Measurements from ENCODE around the gene GCLM. TPM values are rescaled to one million over a fixed set of nuclear protein-coding genes. Genes with fewer than 3 reads are reported as not detected.

Gene GCLM
- total RNA-seq, 1 experiment from 2014 or later, result 20.9 TPM

GRCh38 chr1:93848350-93848883 is 60.8 kb downstream of the GCLM start:
- Mint-ChIP-seq H3K36me3 (ENCODE audit: insufficient read depth, unreplicated experiment) (peaks cover 29% of the 10 kb centered on the region), H3K27ac (ENCODE audit: unreplicated experiment) (peak overlapping the region; percentile 95), H3K9me3 (ENCODE audit: low read depth, unreplicated experiment) (peaks cover 6% of the 10 kb centered on the region), H3K27me3 (ENCODE audit: unreplicated experiment) (no peaks in the 10 kb centered on the region), H3K4me3 (ENCODE audit: low read depth, unreplicated experiment) (peak overlapping the region; percentile 84), H3K4me1 (ENCODE audit: low read depth, unreplicated experiment) (peaks cover 20% of the 10 kb centered on the region)
- no TSS peak for BruUV-seq (replicated peaks)
- CTCF ChIA-PET, result no interaction called here
- TF ChIP-seq, protein P1, sequence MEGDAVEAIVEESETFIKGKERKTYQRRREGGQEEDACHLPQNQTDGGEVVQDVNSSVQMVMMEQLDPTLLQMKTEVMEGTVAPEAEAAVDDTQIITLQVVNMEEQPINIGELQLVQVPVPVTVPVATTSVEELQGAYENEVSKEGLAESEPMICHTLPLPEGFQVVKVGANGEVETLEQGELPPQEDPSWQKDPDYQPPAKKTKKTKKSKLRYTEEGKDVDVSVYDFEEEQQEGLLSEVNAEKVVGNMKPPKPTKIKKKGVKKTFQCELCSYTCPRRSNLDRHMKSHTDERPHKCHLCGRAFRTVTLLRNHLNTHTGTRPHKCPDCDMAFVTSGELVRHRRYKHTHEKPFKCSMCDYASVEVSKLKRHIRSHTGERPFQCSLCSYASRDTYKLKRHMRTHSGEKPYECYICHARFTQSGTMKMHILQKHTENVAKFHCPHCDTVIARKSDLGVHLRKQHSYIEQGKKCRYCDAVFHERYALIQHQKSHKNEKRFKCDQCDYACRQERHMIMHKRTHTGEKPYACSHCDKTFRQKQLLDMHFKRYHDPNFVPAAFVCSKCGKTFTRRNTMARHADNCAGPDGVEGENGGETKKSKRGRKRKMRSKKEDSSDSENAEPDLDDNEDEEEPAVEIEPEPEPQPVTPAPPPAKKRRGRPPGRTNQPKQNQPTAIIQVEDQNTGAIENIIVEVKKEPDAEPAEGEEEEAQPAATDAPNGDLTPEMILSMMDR (IDR thresholded peaks at IDR 0.05; ENCODE audit: unreplicated experiment), result no peak
- intact Hi-C loops (cut with micrococcal nuclease; ENCODE audit: unreplicated experiment), result loop anchor here (5.0 to 10.0 kb wide), 3 partner anchors 59 to 544 kb away; partner anchors contain the start of gene GCLM
- no peak for DNase-seq

GRCh38 chr1:93847811-93848288 is 61.4 kb downstream of the GCLM start:
- Mint-ChIP-seq H3K4me1 (ENCODE audit: low read depth, unreplicated experiment) (peaks cover 20% of the 10 kb centered on the region), H3K36me3 (ENCODE audit: insufficient read depth, unreplicated experiment) (peaks cover 29% of the 10 kb centered on the region), H3K4me3 (ENCODE audit: low read depth, unreplicated experiment) (peak overlapping the region; percentile 84), H3K9me3 (ENCODE audit: low read depth, unreplicated experiment) (peaks cover 6% of the 10 kb centered on the region), H3K27me3 (ENCODE audit: unreplicated experiment) (no peaks in the 10 kb centered on the region), H3K27ac (ENCODE audit: unreplicated experiment) (peak overlapping the region; percentile 95)
- TF ChIP-seq, protein P1 (IDR thresholded peaks at IDR 0.05; ENCODE audit: unreplicated experiment), result no peak
- CTCF ChIA-PET, result interaction anchor here (0.7 kb wide), 3 partner anchors 62 to 167 kb away, joined by 3 read pairs; partner anchors contain the start of gene GCLM
- intact Hi-C loops (cut with micrococcal nuclease; ENCODE audit: unreplicated experiment), result loop anchor here (5.0 to 10.0 kb wide), 3 partner anchors 59 to 543 kb away; partner anchors contain the start of gene GCLM
- DNase-seq, result peak; percentile 71
- no TSS peak for BruUV-seq (replicated peaks)

- Mint-ChIP-seq H3K4me3 (ENCODE audit: low read depth, unreplicated experiment) (peak overlapping the region; percentile 84), H3K9me3 (ENCODE audit: low read depth, unreplicated experiment) (peaks cover 6% of the 10 kb centered on the region), H3K27ac (ENCODE audit: unreplicated experiment) (peak overlapping the region; percentile 95), H3K4me1 (ENCODE audit: low read depth, unreplicated experiment) (peaks cover 20% of the 10 kb centered on the region), H3K27me3 (ENCODE audit: unreplicated experiment) (no peaks in the 10 kb centered on the region), H3K36me3 (ENCODE audit: insufficient read depth, unreplicated experiment) (peaks cover 29% of the 10 kb centered on the region)
- CTCF ChIA-PET, result interaction anchor here (0.7 to 1.0 kb wide), 4 partner anchors 62 to 488 kb away, joined by 3 read pairs; partner anchors contain the start of gene GCLM
- no TSS peak for BruUV-seq (replicated peaks)
- peak; percentile 87 for DNase-seq
- TF ChIP-seq, protein P1 (IDR thresholded peaks at IDR 0.05; ENCODE audit: unreplicated experiment), result no peak
- intact Hi-C loops (cut with micrococcal nuclease; ENCODE audit: unreplicated experiment), result loop anchor here (5.0 to 10.0 kb wide), 3 partner anchors 60 to 542 kb away; partner anchors contain the start of gene GCLM
Observed at GRCh38 chr1:93846992-93847810, 62.0 kb downstream of the GCLM start.

GRCh38 chr1:93846206-93846991 is 62.8 kb downstream of the GCLM start:
- Mint-ChIP-seq H3K27me3 (ENCODE audit: unreplicated experiment) (no peaks in the 10 kb centered on the region), H3K4me1 (ENCODE audit: low read depth, unreplicated experiment) (peaks cover 20% of the 10 kb centered on the region), H3K36me3 (ENCODE audit: insufficient read depth, unreplicated experiment) (peaks cover 29% of the 10 kb centered on the region), H3K27ac (ENCODE audit: unreplicated experiment) (peak overlapping the region; percentile 70), H3K4me3 (ENCODE audit: low read depth, unreplicated experiment) (peak overlapping the region; percentile 84), H3K9me3 (ENCODE audit: low read depth, unreplicated experiment) (peaks cover 6% of the 10 kb centered on the region)
- no TSS peak for BruUV-seq (replicated peaks)
- intact Hi-C loops (cut with micrococcal nuclease; ENCODE audit: unreplicated experiment), result loop anchor here (5.0 to 10.0 kb wide), 3 partner anchors 61 to 542 kb away; partner anchors contain the start of gene GCLM
- TF ChIP-seq, protein P1 (IDR thresholded peaks at IDR 0.05; ENCODE audit: unreplicated experiment), result no peak
- peak; percentile 89 for DNase-seq
- CTCF ChIA-PET, result interaction anchor here (0.6 to 3.0 kb wide), 11 partner anchors 19 to 489 kb away, joined by 3 to 31 read pairs (median 3); partner anchors contain the start of gene GCLM
